HepG2 (cell line): Measurements from ENCODE around the gene PDLIM4. TPM values are rescaled to one million over a fixed set of nuclear protein-coding genes. Genes with fewer than 3 reads are reported as not detected.

ENCODE experiments used
- ATF5 ChIP-seq: sonication (generic); formaldehyde crosslinking; IDR thresholded peaks from 2 replicates; pipeline ENCODE4 v1.4.0; 2020; ENCODE audit warnings: mild to moderate bottlenecking, low read depth, missing genetic modification reagents
- ATF7-NPFF ChIP-seq: sonication (generic); formaldehyde crosslinking; IDR thresholded peaks from 2 replicates; pipeline ENCODE4 v1.8.1; 2023; ENCODE audit warnings: mild to moderate bottlenecking, low read depth, missing genetic modification reagents, moderate library complexity
- CCAR2 ChIP-seq: fragments of 200-400 bp; formaldehyde crosslinking; optimal IDR thresholded peaks from 2 replicates; pipeline ENCODE3; 2018; ENCODE audit warnings: low read depth, mild to moderate bottlenecking, low read length, moderate library complexity
- CCDC6 ChIP-seq: sonication (generic); formaldehyde crosslinking; IDR thresholded peaks from 2 replicates; pipeline ENCODE4 v1.8.1; 2022; ENCODE audit warnings: mild to moderate bottlenecking, missing genetic modification reagents, moderate library complexity
- HDAC2 ChIP-seq: sonication (generic); formaldehyde crosslinking; IDR thresholded peaks from 2 replicates; pipeline ENCODE4 v1.4.0; 2020; ENCODE audit warnings: missing genetic modification reagents
- HMGA1 ChIP-seq: sonication (generic); formaldehyde crosslinking; conservative IDR thresholded peaks from 2 replicates; pipeline ENCODE4 v1.4.0; 2020; ENCODE audit warnings: missing genetic modification reagents
- KDM3A ChIP-seq: IDR thresholded peaks from 2 replicates; pipeline ENCODE4 v1.6.1; 2018; ENCODE audit warnings: low read depth, missing compliant biosample characterization
- MTA3 ChIP-seq: sonication (generic); formaldehyde crosslinking; IDR thresholded peaks from 2 replicates; pipeline ENCODE4 v1.4.0; 2020; ENCODE audit warnings: missing genetic modification reagents
- NAIF1 ChIP-seq: sonication (generic); formaldehyde crosslinking; IDR thresholded peaks from 2 replicates; pipeline ENCODE4 v1.5.0; 2020; ENCODE audit warnings: mild to moderate bottlenecking, missing genetic modification reagents, borderline replicate concordance
- POLR2G ChIP-seq: fragments of 200-400 bp; formaldehyde crosslinking; IDR thresholded peaks from 2 replicates; pipeline ENCODE4 v1.6.1; 2018; ENCODE audit warnings: mild to moderate bottlenecking, low read depth, low read length, moderate library complexity
- PTBP1 ChIP-seq: fragments of 200-400 bp; formaldehyde crosslinking; IDR thresholded peaks from 2 replicates; pipeline ENCODE4 v1.6.1; 2018; ENCODE audit warnings: low read length, low read depth; ENCODE audit not compliant: poor library complexity, severe bottlenecking
- SRY ChIP-seq: sonication (generic); formaldehyde crosslinking; IDR thresholded peaks from 2 replicates; pipeline ENCODE4 v1.8.0; 2022; ENCODE audit warnings: mild to moderate bottlenecking, missing genetic modification reagents
- STAT6 ChIP-seq: sonication (generic); formaldehyde crosslinking; IDR thresholded peaks from 2 replicates; pipeline ENCODE4 v1.4.0; 2020; ENCODE audit warnings: missing genetic modification reagents, mild to moderate bottlenecking, borderline replicate concordance
- TEAD2 ChIP-seq: sonication (generic); formaldehyde crosslinking; IDR thresholded peaks from 2 replicates; pipeline ENCODE4 v1.9.0; 2021; ENCODE audit warnings: missing genetic modification reagents
- ZEB1 ChIP-seq: IDR thresholded peaks from 2 replicates; pipeline ENCODE4 v1.6.1; 2012; ENCODE audit warnings: mild to moderate bottlenecking, low read depth, inconsistent platforms; ENCODE audit not compliant: insufficient replicate concordance
- ZGPAT ChIP-seq: IDR thresholded peaks from 2 replicates; pipeline ENCODE4 v1.6.1; 2016; ENCODE audit warnings: mild to moderate bottlenecking
- ZNF274 ChIP-seq: sonication (generic); formaldehyde crosslinking; IDR thresholded peaks from 2 replicates; pipeline ENCODE4 v1.5.1; 2020; ENCODE audit warnings: mild to moderate bottlenecking, missing genetic modification reagents
- ZNF281 ChIP-seq: sonication (generic); formaldehyde crosslinking; IDR thresholded peaks from 2 replicates; pipeline ENCODE4 v1.4.0; 2020; ENCODE audit warnings: missing genetic modification reagents, borderline replicate concordance
- ZNF296 ChIP-seq: sonication (generic); formaldehyde crosslinking; conservative IDR thresholded peaks from 2 replicates; pipeline ENCODE4 v1.5.0; 2020; ENCODE audit warnings: mild to moderate bottlenecking, missing genetic modification reagents
- ZNF331 ChIP-seq: sonication (generic); formaldehyde crosslinking; IDR thresholded peaks from 2 replicates; pipeline ENCODE4 v1.4.0; 2020; ENCODE audit warnings: missing genetic modification reagents
- ZNF362 ChIP-seq: sonication (generic); formaldehyde crosslinking; IDR thresholded peaks from 2 replicates; pipeline ENCODE4 v1.4.0; 2020; ENCODE audit warnings: missing genetic modification reagents, mild to moderate bottlenecking, borderline replicate concordance
- ZNF777 ChIP-seq: sonication (generic); formaldehyde crosslinking; IDR thresholded peaks from 2 replicates; pipeline ENCODE4 v1.4.0; 2020; ENCODE audit warnings: missing genetic modification reagents
- polyA plus RNA-seq, 8 experiments: library from polyadenylated mRNA; depleted of rRNA in 3 of 8; stranded (reverse) in 7 of 8; unstranded in 1 of 8; fragments of >200 nt; fragmentation: Illumina TruSeq in 4 of 8; extraction: Trizol in 4 of 8; gene quantifications; 2 replicates each; pipeline versions ENCODE4 v1.2.1 to v1.2.3, GENCODE V29; 2011 to 2016; ENCODE audit warnings: low read depth in 4 of 8, missing spikeins in 1 of 8, mixed read lengths in 1 of 8; ENCODE audit not compliant: insufficient read depth in 1 of 8
- total RNA-seq, 5 experiments: library from RNA; depleted of rRNA; stranded (reverse); fragments of >200 nt; fragmentation: Illumina TruSeq; extraction: Trizol; gene quantifications; 2 replicates each; pipeline ENCODE4 v1.2.3, GENCODE V29; 2016; ENCODE audit warnings: low read depth in 1 of 5

The PDLIM4 gene
- total and polyA plus RNA-seq, 2 of the 13 experiments (the other 11 are each of a cell fraction or from before 2014, with no cell fraction given), result 1.1 to 2.3 TPM

- TF ChIP-seq ZNF281 (CRISPR knock-in tag), result no peak
- no peak for TF ChIP-seq STAT6 (CRISPR knock-in tag)
- no peak for TF ChIP-seq PTBP1
- TF ChIP-seq ZNF777 (CRISPR knock-in tag), result no peak
- no peak for TF ChIP-seq ZNF274 (CRISPR knock-in tag)
- TF ChIP-seq SRY, result no peak
- TF ChIP-seq ZNF362 (CRISPR knock-in tag), result no peak
- no peak for TF ChIP-seq ZNF296
- no peak for TF ChIP-seq ATF5 (CRISPR knock-in tag)
- TF ChIP-seq ZEB1, result no peak
- no peak for TF ChIP-seq NAIF1 (CRISPR knock-in tag)
- no peak for TF ChIP-seq HMGA1 (CRISPR knock-in tag)
- no peak for TF ChIP-seq ZGPAT (CRISPR knock-in tag)
- no peak for TF ChIP-seq POLR2G
- TF ChIP-seq KDM3A (CRISPR knock-in tag), result no peak
- TF ChIP-seq ATF7-NPFF (CRISPR knock-in tag), result no peak
- TF ChIP-seq CCAR2, result no peak
- TF ChIP-seq HDAC2 (CRISPR knock-in tag), result no peak
- no peak for TF ChIP-seq TEAD2 (CRISPR knock-in tag)
- TF ChIP-seq CCDC6 (CRISPR knock-in tag), result no peak
- no peak for TF ChIP-seq MTA3
- peak; percentile 34; the same call in 1 of the 2 replicates for TF ChIP-seq ZNF331 (CRISPR knock-in tag)
Measured at GRCh38 chr5:132321109-132321721, 63.7 kb downstream of the PDLIM4 start (continued).
